Measurements from ENCODE around the gene MAML3.

The MAML3 gene

DNA sequence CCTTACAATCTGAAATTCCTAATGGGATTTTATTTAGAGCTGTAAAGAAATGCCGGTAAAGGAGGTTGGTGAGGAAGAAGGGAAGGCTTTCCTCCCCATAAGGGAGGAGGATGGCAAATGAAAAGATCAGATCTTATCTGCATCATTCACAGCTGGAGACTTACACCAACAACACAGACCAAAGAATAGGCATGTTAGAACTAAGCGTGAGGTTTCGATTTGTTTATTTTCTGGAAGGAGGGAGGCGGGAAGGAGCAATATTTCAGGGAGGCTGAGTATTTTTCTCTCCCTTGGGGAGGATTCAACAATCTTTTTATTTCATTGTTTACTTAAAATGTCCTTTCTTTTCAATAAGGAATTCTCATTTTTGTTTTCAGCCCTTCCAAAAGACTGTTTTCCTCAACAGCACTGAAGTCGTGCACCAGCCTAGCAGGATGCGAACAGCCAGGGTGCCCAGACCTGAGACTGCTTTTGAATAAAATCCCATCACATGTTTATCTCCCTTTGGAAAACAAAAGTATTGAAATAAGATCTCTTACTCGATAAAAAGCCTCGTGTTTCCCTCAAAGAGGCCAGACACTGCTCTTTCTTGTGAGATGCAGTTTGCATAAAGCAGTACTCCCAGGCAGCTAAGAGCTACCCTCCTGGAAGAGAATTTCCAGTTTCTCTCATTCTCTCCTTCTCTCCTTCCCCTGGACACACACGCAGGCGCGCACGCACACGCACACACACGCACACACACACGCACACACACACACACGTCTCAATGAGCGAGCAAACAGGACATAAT, 252.3 kb downstream of the MAML3 start:
- Histone ChIP-seq H3K9me3 (no peaks in the 10 kb centered on the region), H3K27me3 (ENCODE audit: low read depth) (no peaks in the 10 kb centered on the region), H3K4me3 (0 out of 2 replicates have a peak overlapping the region, but pooled peaks have one; percentile 0), H3K4me1 (peaks cover 26% of the 10 kb centered on the region), H3K36me3 (replicated peaks) (no peaks in the 10 kb centered on the region)
- in situ Hi-C loops (cut with MboI; ENCODE audit: low sequenced_read_pairs): no loop called here
- DNase-seq (ENCODE audit: low spot score in 2 of 2): peak; percentile 47 to 87

DNA sequence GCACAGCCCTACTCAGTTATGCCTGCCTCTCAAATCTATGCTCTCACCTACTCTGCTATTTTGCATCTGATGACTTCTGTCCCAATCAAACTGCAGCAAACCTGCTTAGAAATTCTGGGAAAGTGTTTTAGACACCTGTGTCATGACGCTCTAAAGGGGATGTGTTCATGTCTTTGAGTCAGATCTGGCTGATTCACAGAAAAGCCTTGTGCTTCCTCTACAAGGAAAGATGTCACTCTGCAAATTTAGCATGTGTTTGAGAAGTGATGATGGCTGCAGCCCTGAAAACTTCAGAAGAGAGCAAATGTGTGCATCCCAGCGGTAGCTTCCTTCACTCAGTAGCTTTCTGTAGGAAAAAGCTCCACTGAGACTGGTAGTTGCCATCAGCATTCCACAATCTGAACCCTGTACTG, 253.0 kb downstream of the MAML3 start:
- Histone ChIP-seq H3K9me3 (no peaks in the 10 kb centered on the region), H3K27me3 (ENCODE audit: low read depth) (no peaks in the 10 kb centered on the region), H3K36me3 (replicated peaks) (no peaks in the 10 kb centered on the region), H3K4me1 (peaks cover 20% of the 10 kb centered on the region), H3K4me3 (no peak overlapping the region)
- in situ Hi-C loops (cut with MboI; ENCODE audit: low sequenced_read_pairs): no loop called here
- DNase-seq (ENCODE audit: low spot score in 2 of 2): no peak

DNA sequence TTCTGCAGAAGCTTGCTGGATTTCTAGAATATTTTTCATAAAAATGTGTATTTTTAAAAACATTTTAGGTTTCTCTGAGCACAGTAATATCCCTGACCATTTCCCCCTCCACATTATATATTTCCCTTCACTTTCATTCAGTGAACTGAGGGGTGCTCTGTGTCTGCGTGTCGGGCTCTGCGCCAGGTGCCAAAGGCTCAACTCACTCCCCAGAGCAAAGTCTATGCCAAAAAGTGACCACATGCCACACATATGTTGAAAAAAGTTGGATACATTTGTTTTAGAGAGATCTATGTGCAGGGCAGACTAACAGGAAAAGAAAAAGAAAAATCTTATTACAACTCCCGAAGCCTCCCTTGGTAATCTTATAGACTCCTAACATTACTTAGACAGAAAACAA, 254.6 kb downstream of the MAML3 start:
- H3K4me3 ChIP-seq: no peak overlapping the region
- no peaks in the 10 kb centered on the region for H3K36me3 ChIP-seq (replicated peaks)
- H3K4me1 ChIP-seq: peaks cover 20% of the 10 kb centered on the region
- no peak for DNase-seq (ENCODE audit: low spot score in 2 of 2)
- in situ Hi-C loops (cut with MboI; ENCODE audit: low sequenced_read_pairs): no loop called here
- H3K27me3 ChIP-seq (ENCODE audit: low read depth): no peaks in the 10 kb centered on the region
- no peaks in the 10 kb centered on the region for H3K9me3 ChIP-seq

DNA sequence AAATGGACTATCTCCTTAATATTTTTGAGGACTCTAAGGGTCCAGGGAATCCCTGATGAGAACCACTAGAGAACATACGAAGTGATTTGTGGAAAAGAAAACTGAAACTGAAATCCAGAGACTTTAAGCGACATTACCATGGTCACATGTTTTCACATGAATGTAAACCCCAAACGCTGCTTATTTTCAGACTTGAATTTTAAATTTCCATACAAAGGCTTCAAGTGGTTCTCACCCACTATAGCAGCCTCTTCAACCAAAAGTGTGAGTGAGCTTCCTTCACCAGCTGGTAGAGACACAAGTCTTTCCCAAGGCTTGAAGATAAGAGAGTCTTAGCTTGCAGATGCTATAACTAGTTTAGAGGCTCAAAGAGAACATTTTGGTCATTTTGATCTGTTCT, 255.7 kb downstream of the MAML3 start:
- H3K4me3 ChIP-seq: no peak overlapping the region
- in situ Hi-C loops (cut with MboI; ENCODE audit: low sequenced_read_pairs): no loop called here
- H3K27me3 ChIP-seq (ENCODE audit: low read depth): no peaks in the 10 kb centered on the region
- no peak for DNase-seq (ENCODE audit: low spot score in 2 of 2)
- H3K9me3 ChIP-seq: no peaks in the 10 kb centered on the region
- H3K4me1 ChIP-seq: peaks cover 20% of the 10 kb centered on the region
- H3K36me3 ChIP-seq (replicated peaks): no peaks in the 10 kb centered on the region

DNA sequence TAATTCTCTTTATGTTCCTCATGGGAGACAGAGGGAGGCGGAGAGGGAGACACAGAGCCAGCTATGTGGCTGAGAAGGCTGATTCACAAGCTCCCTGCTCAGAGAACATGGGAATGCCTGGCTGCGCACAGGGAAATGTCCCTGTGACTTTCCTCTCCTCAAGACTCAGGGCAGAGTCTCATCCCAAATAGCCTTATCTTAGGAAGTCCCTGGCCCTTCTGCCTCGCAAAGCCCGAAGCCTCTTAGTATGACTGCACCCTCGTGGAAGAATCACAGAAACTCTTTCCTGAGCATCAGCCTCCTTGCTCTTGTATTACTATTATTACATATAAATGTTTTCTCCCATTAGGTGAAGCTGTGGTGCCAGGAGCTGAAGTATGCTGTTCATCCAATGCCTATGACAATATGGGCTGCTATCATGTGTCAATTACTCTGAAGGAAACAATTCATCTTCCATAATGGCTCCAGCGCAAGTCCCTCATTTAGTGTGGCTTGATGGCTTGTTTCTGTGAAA, 257.8 kb downstream of the MAML3 start:
- no peaks in the 10 kb centered on the region for H3K36me3 ChIP-seq (replicated peaks)

DNA sequence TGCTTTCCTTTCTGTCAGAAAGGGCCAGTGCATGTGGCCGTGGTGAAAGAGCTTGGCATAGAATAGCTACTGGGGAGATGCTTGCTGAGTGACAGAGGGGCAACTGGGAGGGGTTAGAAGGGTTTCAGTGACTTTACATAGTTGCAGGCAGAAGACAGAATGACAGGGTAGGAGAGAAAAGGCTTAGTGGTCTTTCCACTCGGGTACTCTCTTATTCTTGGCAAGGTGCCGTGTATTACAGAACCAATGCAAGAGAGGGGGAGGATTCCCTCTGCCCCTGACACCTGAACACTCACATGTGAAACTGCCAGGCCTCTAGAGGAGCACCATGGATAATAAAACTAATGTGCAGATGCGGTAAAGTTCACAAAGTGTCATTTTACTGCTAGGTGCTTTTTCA, 260.2 kb downstream of the MAML3 start:
- H3K4me3 ChIP-seq: no peak overlapping the region
- H3K27me3 ChIP-seq (ENCODE audit: low read depth): no peaks in the 10 kb centered on the region
- DNase-seq (ENCODE audit: low spot score in 2 of 2): no peak
- in situ Hi-C loops (cut with MboI; ENCODE audit: low sequenced_read_pairs): no loop called here
- no peaks in the 10 kb centered on the region for H3K9me3 ChIP-seq
- H3K4me1 ChIP-seq: no peaks in the 10 kb centered on the region
- H3K36me3 ChIP-seq (replicated peaks): no peaks in the 10 kb centered on the region

More for the DNA sequence above, 257.8 kb downstream of the MAML3 start:
- H3K9me3 ChIP-seq: no peaks in the 10 kb centered on the region
- no peak for DNase-seq (ENCODE audit: low spot score in 2 of 2)
- H3K4me1 ChIP-seq: peaks cover 7% of the 10 kb centered on the region
- no peak overlapping the region for H3K4me3 ChIP-seq
- in situ Hi-C loops (cut with MboI; ENCODE audit: low sequenced_read_pairs): no loop called here
- no peaks in the 10 kb centered on the region for H3K27me3 ChIP-seq (ENCODE audit: low read depth)

DNA sequence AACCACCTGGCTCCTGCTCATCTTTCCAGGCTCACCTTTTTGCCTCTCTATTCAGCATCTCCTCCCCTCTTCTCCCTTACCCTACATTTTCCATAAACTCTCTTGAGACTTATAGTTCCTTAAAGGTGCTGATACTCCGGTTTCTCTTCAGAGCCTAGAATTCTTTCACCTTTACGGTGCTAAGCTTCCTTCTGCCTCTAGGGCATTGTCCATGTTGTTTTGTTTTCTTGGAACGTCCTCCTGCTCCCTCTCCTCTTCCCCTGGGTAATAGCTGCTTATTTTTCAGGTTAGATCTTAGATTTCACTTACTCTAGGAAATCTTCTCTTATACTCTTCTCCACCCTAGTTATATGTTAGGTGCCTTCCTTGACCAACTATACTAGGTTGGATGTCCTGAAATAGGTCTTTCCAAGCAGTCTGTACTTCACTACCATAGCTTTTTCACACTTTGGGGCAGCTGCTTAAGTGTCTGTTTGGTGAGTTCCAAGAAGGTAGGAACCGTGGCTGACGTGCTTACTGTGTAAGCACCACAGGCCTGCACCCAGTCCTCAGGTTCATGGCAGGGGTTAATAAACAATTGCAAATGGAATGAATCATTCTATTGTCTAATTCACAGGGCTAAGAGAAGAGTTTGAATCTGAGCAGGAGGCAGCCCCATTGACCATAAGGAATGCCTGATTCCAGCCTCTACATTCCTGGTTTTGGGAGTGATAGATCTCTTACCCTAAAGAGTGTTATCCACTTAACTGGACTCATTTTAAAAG, 260.8 kb downstream of the MAML3 start:
- no peaks in the 10 kb centered on the region for H3K36me3 ChIP-seq (replicated peaks)

DNA sequence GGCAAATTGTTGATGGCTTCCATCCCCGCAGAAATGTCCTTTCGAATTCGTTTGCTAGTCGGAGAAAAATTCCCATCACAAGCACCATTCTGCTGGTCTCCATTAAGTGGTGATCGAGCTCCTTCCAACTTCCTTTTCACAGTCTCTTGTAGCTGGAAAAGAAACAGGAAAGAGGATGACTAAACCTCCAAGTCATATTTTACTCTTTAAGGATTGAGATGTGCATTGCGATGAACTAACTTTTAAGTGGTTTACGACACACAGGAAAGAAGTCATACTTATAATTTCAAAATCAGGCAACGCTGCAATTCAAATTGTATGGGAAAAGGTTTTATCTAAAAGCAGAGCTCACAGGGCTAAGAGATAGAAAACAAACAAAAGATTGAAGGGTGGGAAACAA, 263.2 kb downstream of the MAML3 start:
- Histone ChIP-seq H3K36me3 (replicated peaks) (no peaks in the 10 kb centered on the region), H3K4me1 (no peaks in the 10 kb centered on the region), H3K4me3 (no peak overlapping the region), H3K9me3 (no peaks in the 10 kb centered on the region), H3K27me3 (ENCODE audit: low read depth) (no peaks in the 10 kb centered on the region)
- in situ Hi-C loops (cut with MboI; ENCODE audit: low sequenced_read_pairs): no loop called here
- DNase-seq (ENCODE audit: low spot score in 2 of 2): no peak

More for the DNA sequence above, 260.8 kb downstream of the MAML3 start:
- no peak overlapping the region for H3K4me3 ChIP-seq
- DNase-seq (ENCODE audit: low spot score in 2 of 2): no peak
- H3K27me3 ChIP-seq (ENCODE audit: low read depth): no peaks in the 10 kb centered on the region
- no peaks in the 10 kb centered on the region for H3K9me3 ChIP-seq
- H3K4me1 ChIP-seq: no peaks in the 10 kb centered on the region
- in situ Hi-C loops (cut with MboI; ENCODE audit: low sequenced_read_pairs): no loop called here

DNA sequence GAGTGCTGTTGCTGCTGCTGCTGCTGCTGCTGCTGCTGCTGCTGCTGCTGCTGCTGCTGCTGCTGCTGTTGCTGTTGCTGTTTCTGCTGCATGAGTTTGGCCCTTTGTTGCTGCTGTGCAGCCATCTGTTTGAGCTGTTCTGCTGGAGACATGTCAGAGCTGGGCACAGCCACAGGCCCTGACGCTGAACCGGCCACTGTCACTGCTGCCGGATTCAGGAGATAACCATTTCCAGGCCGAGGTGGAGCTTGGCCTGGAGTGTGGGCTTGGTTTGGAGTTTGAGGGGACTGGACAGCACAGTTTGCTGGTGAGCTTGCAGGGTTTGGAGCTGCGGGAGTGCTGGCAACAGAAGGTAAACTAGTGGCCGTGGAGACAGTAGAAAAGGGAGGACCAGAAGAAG, 264.1 kb downstream of the MAML3 start:
- in situ Hi-C loops (cut with MboI; ENCODE audit: low sequenced_read_pairs): no loop called here
- Histone ChIP-seq H3K9me3 (no peaks in the 10 kb centered on the region), H3K36me3 (replicated peaks) (no peaks in the 10 kb centered on the region), H3K4me3 (no peak overlapping the region), H3K4me1 (no peaks in the 10 kb centered on the region), H3K27me3 (ENCODE audit: low read depth) (no peaks in the 10 kb centered on the region)
- DNase-seq (ENCODE audit: low spot score in 2 of 2): no peak

DNA sequence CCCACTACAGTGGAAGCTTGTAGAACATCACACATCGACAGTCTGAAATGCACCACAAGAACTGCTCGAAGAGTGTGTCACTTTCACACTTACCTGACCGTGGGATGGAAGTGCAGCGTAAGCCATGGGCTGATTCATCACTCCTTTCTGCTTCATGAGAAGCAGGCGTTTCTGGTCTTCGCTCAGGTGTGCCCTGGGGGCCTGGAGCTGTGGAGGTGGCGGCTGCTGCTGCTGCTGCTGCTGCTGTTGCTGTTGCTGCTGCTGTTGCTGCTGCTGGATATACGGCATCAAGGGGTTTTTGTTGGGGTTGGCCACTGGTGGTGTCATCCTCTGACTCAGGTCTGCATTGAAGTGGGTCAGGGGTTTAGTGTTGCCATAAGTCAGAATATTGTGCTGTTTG, 264.7 kb downstream of the MAML3 start:
- DNase-seq (ENCODE audit: low spot score in 2 of 2): no peak
- Histone ChIP-seq H3K4me3 (no peak overlapping the region), H3K9me3 (no peaks in the 10 kb centered on the region), H3K4me1 (no peaks in the 10 kb centered on the region), H3K27me3 (ENCODE audit: low read depth) (no peaks in the 10 kb centered on the region), H3K36me3 (replicated peaks) (no peaks in the 10 kb centered on the region)
- in situ Hi-C loops (cut with MboI; ENCODE audit: low sequenced_read_pairs): no loop called here

DNA sequence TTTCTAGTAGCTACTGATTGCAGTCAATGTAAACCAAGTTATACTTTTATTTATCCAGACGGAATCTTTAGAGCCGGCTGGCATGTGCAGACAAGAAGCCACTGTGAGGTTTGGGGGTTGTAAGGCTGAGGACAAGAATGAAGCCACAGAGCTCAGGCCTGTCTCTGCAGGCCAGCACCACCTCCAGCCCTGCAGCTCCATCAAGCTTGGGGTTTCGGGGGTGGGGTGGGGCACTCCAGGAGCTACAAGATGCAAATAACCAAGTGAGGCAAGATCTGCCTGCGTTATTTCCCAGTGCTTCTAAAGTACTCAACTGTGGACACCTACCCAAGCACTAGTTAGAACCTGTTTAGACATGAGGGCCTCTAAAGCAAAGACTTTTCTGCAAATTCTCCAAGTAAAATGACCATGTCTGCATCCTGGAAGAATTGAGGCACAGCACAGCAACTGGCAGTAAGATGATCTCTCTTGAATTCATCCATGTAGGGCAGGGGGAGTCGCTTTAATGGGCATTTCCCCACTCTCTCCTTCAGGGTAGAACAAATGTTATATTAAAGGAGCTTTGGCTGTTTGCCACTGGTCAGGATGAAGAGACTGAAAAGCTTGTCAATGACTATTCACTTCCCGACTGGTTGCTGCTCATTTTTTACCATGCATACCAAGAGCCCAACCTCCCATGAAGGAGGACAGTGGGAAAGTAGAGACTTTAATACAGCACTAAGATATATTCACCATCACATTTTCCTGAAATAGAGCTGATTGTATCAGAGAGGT, 265.8 kb downstream of the MAML3 start:
- no peak for DNase-seq (ENCODE audit: low spot score in 2 of 2)
- H3K4me1 ChIP-seq: no peaks in the 10 kb centered on the region
- in situ Hi-C loops (cut with MboI; ENCODE audit: low sequenced_read_pairs): no loop called here
- no peak overlapping the region for H3K4me3 ChIP-seq
- H3K9me3 ChIP-seq: no peaks in the 10 kb centered on the region
- H3K27me3 ChIP-seq (ENCODE audit: low read depth): no peaks in the 10 kb centered on the region
- no peaks in the 10 kb centered on the region for H3K36me3 ChIP-seq (replicated peaks)

DNA sequence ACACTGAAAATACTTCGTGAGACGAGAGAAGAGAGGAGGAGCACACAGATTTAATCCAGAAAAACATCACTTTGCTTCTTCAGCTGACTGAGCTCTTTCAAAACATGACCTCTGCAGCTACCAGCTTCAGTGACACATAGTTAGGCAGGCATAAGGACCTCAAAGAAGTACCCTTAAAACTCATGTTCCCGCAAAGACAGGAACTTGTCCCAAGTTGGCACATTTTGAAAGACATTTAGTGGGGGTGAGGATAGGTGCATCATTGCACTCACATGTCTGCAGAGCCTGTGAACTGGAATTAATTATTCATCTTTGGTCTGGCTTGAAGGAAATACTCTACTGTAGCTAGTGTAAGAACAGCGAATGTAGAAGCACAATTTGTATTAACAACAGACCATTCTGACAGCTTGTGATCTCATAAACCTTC, 266.6 kb downstream of the MAML3 start:
- Histone ChIP-seq H3K9me3 (no peaks in the 10 kb centered on the region), H3K4me1 (no peaks in the 10 kb centered on the region), H3K27me3 (ENCODE audit: low read depth) (no peaks in the 10 kb centered on the region), H3K36me3 (replicated peaks) (no peaks in the 10 kb centered on the region), H3K4me3 (no peak overlapping the region)
- DNase-seq (ENCODE audit: low spot score in 2 of 2): no peak
- in situ Hi-C loops (cut with MboI; ENCODE audit: low sequenced_read_pairs): no loop called here

DNA sequence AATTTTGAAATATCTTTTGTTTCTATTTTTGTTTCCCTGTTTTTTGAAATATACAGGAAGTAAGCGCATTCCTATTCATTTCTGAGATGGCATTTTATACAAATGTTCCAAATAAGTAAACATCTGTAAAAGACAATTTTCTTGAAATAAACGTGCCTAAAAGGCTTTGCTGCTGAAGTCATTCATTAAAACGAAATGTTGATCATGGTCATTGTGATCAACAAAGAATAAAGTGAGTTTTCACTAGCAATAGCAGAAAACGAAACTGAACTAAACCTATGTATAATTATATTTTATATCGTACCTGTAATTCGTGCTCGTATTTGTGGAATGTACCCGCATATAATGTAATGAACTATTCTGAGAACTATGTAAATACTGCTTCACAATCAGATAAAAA, 267.2 kb downstream of the MAML3 start:
- Histone ChIP-seq H3K36me3 (replicated peaks) (no peaks in the 10 kb centered on the region), H3K4me1 (no peaks in the 10 kb centered on the region), H3K9me3 (no peaks in the 10 kb centered on the region), H3K27me3 (ENCODE audit: low read depth) (no peaks in the 10 kb centered on the region), H3K4me3 (no peak overlapping the region)
- DNase-seq (ENCODE audit: low spot score in 2 of 2): no peak
- in situ Hi-C loops (cut with MboI; ENCODE audit: low sequenced_read_pairs): no loop called here
